K562 (cell line): ENCODE data around the gene SNAP23. TPM values are rescaled to one million over a fixed set of nuclear protein-coding genes. Genes with fewer than 3 reads are reported as not detected.

Experiments
- CTBP1 ChIP-seq: fragments of 450-650 bp; IDR thresholded peaks from 2 replicates; pipeline ENCODE4 v1.6.1; 2016; ENCODE audit warnings: borderline replicate concordance
- GATA2 ChIP-seq: sonication (generic); formaldehyde crosslinking; IDR thresholded peaks from 2 replicates; pipeline ENCODE4 v1.4.0; 2020; ENCODE audit warnings: mild to moderate bottlenecking, missing genetic modification reagents
- HOXB6 ChIP-seq: fragments of 250-450 bp; sonication (Bioruptor Pico); IDR thresholded peaks from 2 replicates; pipeline ENCODE4 v1.5.1; 2022; ENCODE audit warnings: mild to moderate bottlenecking, borderline replicate concordance
- ILK ChIP-seq: fragments of 450-650 bp; IDR thresholded peaks from 2 replicates; pipeline ENCODE4 v1.6.1; 2016; ENCODE audit warnings: missing genetic modification characterization, low read depth, mild to moderate bottlenecking, missing compliant biosample characterization, moderate library complexity, borderline replicate concordance
- NEUROD1 ChIP-seq: fragments of 150-350 bp; IDR thresholded peaks from 2 replicates; pipeline ENCODE4 v1.6.1; 2014; ENCODE audit warnings: borderline replicate concordance, low read length, low read depth; ENCODE audit not compliant: partially characterized antibody
- NFATC3 ChIP-seq: fragments of 450-650 bp; IDR thresholded peaks from 2 replicates; pipeline ENCODE4 v1.6.1; 2017; ENCODE audit warnings: mild to moderate bottlenecking
- PTBP1 ChIP-seq: fragments of 200-400 bp; formaldehyde crosslinking; IDR thresholded peaks from 2 replicates; pipeline ENCODE4 v1.6.1; 2017; ENCODE audit warnings: low read depth, low read length
- SIN3B ChIP-seq: fragments of 450-650 bp; IDR thresholded peaks from 2 replicates; pipeline ENCODE4 v1.6.1; 2017; ENCODE audit warnings: low read depth, mild to moderate bottlenecking, moderate library complexity
- SMAD4 ChIP-seq: fragments of 250-450 bp; sonication (Bioruptor Pico); conservative IDR thresholded peaks from 2 replicates; pipeline ENCODE4 v1.8.0; 2021; ENCODE audit warnings: inconsistent platforms, mild to moderate bottlenecking, moderate library complexity
- TAF9B ChIP-seq: fragments of 450-650 bp; IDR thresholded peaks from 2 replicates; pipeline ENCODE4 v1.6.1; 2018; ENCODE audit warnings: mild to moderate bottlenecking; ENCODE audit not compliant: partially characterized antibody
- ZBTB40 ChIP-seq, 2 experiments: fragments of 450-650 bp in 1 of 2; sonication (generic) in 1 of 2; formaldehyde crosslinking in 1 of 2; IDR thresholded peaks; 2 replicates each; pipeline versions ENCODE4 v1.7.1 to v1.9.0; 2016 to 2022; ENCODE audit warnings: inconsistent platforms in 1 of 2, mild to moderate bottlenecking in 1 of 2, missing genetic modification reagents in 1 of 2
- ZNF282 ChIP-seq: sonication (generic); formaldehyde crosslinking; IDR thresholded peaks from 2 replicates; pipeline ENCODE4 v1.8.1; 2023; ENCODE audit warnings: missing genetic modification reagents
- polyA plus RNA-seq, 8 experiments: library from polyadenylated mRNA; depleted of rRNA in 4 of 8; stranded (reverse) in 5 of 8; unstranded in 3 of 8; fragments of >200 nt; fragmentation: Nextera tagmentation in 2 of 8; fragmentation: Illumina TruSeq in 1 of 8; extraction: Ambion mirVana in 2 of 8; extraction: Trizol in 1 of 8; gene quantifications; 2 replicates each; pipeline versions ENCODE4 v1.2.1 to v1.2.3, GENCODE V29; 2011 to 2014; ENCODE audit warnings: inconsistent platforms in 1 of 8, missing spikeins in 1 of 8
- total RNA-seq, 7 experiments: library from RNA; depleted of rRNA in 6 of 7; stranded (reverse); fragments of >200 nt in 6 of 7; fragmentation: Illumina TruSeq in 2 of 7; extraction: Trizol in 2 of 7; gene quantifications; 2 replicates each; pipeline versions ENCODE4 v1.2.1 to v1.2.3, GENCODE V29; 2011 to 2021; ENCODE audit warnings: low replicate concordance in 1 of 7
- TF ChIP-seq, protein P1 (sequence below): sonication (generic); formaldehyde crosslinking; IDR thresholded peaks from 2 replicates; pipeline ENCODE4 v1.8.1; 2022; ENCODE audit warnings: missing genetic modification reagents
- TF ChIP-seq, protein P2 (sequence below): IDR thresholded peaks from 2 replicates; pipeline ENCODE4 v1.6.1; 2016; ENCODE audit warnings: missing genetic modification characterization, missing compliant biosample characterization

Gene SNAP23
- total and polyA plus RNA-seq, 9 of the 15 experiments (the other 6 are each of a cell fraction or from before 2014, with no cell fraction given), result 78.9 to 168 (median 117) TPM

DNA sequence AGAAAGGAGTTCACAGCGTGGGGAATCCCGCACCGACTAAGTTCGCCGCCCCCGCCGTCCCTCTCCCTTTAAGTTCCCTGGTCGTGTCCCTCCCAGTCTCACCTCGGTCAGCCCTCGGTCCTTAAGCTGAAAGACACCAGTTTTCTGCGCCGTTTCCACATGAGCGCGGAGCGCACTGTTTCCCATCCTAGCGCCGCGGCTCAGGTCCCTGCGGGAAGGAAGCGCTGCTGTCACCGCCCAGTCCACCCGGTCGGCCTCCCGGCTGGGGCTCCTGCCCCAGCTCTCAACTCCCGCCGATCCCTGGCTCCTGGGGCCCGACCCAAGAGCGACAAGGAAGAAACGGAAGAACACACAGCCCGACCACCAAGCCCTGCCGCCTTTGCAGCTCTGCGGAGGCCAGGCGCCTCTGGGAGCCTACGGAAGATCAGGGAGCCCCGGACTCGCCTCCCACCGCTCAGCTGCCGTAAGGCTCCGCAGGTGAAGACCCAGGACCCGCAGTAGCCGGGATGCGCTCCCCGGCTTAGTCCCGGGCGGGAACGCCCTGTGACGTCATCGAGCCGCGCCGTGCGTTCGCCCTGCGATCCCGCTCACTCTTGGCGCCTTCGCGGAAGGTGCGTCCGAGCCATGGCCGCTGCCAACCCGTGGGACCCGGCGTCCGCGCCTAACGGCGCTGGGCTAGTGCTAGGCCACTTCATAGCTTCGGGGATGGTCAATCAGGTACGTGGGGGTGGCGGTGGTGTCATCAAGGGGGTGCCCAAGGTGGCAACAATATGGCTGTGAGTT is 53.0 kb downstream of the SNAP23 start, which contains the start of the genes HAUS2 and LRRC57 (continued):
- TF ChIP-seq ZBTB40 (IDR thresholded peaks at IDR 0.05) (peak; percentile 20; the same call in 1 of the 2 replicates), ZBTB40 (CRISPR knock-in tag; IDR thresholded peaks at IDR 0.05) (no peak), ZNF282 (CRISPR knock-in tag) (peak; percentile 58; the same call in 1 of the 2 replicates), TAF9B (peak; percentile 79), ILK (tag) (no peak), SMAD4 (CRISPR knock-in tag) (peak; percentile 48; the same call in 1 of the 2 replicates), HOXB6 (no peak), NFATC3 (no peak), SIN3B (peak; percentile 87), GATA2 (CRISPR knock-in tag) (no peak), PTBP1 (no peak), NEUROD1 (peak; percentile 32), CTBP1 (peak; percentile 90)
- TF ChIP-seq, protein P1, sequence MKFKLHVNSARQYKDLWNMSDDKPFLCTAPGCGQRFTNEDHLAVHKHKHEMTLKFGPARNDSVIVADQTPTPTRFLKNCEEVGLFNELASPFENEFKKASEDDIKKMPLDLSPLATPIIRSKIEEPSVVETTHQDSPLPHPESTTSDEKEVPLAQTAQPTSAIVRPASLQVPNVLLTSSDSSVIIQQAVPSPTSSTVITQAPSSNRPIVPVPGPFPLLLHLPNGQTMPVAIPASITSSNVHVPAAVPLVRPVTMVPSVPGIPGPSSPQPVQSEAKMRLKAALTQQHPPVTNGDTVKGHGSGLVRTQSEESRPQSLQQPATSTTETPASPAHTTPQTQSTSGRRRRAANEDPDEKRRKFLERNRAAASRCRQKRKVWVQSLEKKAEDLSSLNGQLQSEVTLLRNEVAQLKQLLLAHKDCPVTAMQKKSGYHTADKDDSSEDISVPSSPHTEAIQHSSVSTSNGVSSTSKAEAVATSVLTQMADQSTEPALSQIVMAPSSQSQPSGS (CRISPR knock-in tag), result peak; percentile 93; the same call in 1 of the 2 replicates
- TF ChIP-seq, protein P2, sequence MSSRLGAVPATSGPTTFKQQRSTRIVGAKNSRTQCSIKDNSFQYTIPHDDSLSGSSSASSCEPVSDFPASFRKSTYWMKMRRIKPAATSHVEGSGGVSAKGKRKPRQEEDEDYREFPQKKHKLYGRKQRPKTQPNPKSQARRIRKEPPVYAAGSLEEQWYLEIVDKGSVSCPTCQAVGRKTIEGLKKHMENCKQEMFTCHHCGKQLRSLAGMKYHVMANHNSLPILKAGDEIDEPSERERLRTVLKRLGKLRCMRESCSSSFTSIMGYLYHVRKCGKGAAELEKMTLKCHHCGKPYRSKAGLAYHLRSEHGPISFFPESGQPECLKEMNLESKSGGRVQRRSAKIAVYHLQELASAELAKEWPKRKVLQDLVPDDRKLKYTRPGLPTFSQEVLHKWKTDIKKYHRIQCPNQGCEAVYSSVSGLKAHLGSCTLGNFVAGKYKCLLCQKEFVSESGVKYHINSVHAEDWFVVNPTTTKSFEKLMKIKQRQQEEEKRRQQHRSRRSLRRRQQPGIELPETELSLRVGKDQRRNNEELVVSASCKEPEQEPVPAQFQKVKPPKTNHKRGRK (tag), result no peak
